Astrocyte of the spinal cord (primary cell): ENCODE data around the gene HIGD1B.
A peak's percentile ranks its signal among the peaks of the same experiment; 100 is the strongest.

ENCODE experiments used
- DNase-seq: peaks from one replicate; pipeline ENCODE4 v3.0.0; 2011; ENCODE audit warnings: low read depth, low spot score
- H3K4me3 ChIP-seq: 2 replicates; pipeline ENCODE4 v1.5.1; 2011; ENCODE audit warnings: low read depth, mild to moderate bottlenecking, low read length, moderate library complexity
- in situ Hi-C: cut with HindIII; loops from 2 replicates; pipeline ENCODE4 v1.10.0; 2017; ENCODE audit warnings: low sequenced_read_pairs
- TF ChIP-seq, protein P1 (sequence below): IDR thresholded peaks from 2 replicates; pipeline ENCODE4 v1.5.1; 2012; ENCODE audit warnings: low read depth, mild to moderate bottlenecking, low read length, inconsistent platforms

Gene HIGD1B

DNA sequence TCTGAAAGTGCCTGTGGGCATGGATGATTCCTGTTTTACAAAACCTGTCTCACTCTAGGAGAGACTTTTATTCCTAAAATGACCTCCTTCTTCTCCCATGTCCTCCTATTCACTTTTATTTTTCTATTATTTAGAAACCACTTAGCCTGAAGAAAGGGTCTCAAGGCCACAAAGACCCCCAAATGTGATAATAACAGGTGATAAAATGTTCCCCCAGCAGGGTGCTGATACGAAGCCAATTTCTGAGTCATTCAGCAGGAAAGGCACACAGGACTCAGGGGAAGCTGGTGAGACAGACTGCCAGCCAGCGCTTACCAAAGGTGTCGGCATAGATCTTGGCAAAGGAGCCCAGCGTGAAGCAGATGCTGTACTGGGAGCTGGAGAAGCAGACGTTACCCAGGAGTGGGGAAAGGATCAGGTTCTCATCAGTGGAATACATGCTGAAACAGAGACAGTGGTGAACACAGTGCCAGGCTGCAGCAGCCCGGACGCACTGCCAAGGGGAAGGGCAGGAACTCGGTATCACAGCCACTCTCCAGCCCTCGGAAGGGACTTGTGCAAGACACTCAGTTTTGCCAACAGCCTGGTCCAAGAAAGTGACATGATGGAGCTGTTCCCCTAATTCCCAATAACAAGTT lies 24.6 kb downstream of the HIGD1B start:
- in situ Hi-C loops: no loop called here
- TF ChIP-seq, protein P1, sequence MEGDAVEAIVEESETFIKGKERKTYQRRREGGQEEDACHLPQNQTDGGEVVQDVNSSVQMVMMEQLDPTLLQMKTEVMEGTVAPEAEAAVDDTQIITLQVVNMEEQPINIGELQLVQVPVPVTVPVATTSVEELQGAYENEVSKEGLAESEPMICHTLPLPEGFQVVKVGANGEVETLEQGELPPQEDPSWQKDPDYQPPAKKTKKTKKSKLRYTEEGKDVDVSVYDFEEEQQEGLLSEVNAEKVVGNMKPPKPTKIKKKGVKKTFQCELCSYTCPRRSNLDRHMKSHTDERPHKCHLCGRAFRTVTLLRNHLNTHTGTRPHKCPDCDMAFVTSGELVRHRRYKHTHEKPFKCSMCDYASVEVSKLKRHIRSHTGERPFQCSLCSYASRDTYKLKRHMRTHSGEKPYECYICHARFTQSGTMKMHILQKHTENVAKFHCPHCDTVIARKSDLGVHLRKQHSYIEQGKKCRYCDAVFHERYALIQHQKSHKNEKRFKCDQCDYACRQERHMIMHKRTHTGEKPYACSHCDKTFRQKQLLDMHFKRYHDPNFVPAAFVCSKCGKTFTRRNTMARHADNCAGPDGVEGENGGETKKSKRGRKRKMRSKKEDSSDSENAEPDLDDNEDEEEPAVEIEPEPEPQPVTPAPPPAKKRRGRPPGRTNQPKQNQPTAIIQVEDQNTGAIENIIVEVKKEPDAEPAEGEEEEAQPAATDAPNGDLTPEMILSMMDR: no peak
- peak; percentile 18 for DNase-seq

DNA sequence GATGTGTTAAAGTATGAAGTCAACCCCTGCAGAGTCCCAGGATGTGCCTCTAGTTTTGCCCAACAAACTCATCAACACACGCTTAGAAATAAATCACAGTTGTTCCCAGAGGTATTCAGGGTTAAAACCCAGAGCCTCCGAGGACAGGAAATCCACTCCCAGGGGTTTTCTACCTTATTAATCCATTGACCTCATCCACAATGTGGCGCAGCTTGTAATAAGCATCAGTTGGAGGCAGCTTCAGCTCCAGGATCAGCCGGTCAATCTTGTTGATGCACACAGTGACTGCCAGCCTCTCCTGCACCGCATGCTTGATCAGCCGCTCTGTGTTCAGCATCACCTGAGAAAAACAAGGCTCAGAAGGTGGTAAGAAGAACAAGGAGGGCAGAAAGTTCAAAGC lies 28.1 kb downstream of the HIGD1B start:
- no peak overlapping the region for H3K4me3 ChIP-seq
- no peak for DNase-seq
- TF ChIP-seq, protein P1: no peak
- in situ Hi-C loops: no loop called here

More for the DNA sequence above, 24.6 kb downstream of the HIGD1B start:
- H3K4me3 ChIP-seq: no peak overlapping the region

DNA sequence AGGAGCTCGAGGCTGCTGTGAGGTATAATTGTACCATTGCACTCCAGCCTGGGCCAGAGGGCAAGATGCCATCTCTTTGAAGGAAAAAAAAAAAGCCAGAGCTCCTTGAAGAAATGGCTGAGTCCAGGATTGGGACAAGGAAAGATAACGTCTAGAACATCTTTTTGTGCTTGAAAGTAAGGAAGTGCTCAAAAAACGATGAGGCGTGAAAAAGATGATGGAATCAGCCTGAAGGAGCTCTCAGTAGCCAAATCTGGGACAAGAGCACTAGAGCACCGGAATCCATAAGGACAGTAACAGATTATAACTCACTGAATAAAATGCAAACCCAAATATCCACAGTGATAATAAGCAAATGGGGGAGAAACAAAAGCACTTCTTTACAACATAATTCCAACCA lies 29.4 kb downstream of the HIGD1B start:
- DNase-seq: no peak
- H3K4me3 ChIP-seq: no peak overlapping the region
- TF ChIP-seq, protein P1: no peak
- in situ Hi-C loops: no loop called here

DNA sequence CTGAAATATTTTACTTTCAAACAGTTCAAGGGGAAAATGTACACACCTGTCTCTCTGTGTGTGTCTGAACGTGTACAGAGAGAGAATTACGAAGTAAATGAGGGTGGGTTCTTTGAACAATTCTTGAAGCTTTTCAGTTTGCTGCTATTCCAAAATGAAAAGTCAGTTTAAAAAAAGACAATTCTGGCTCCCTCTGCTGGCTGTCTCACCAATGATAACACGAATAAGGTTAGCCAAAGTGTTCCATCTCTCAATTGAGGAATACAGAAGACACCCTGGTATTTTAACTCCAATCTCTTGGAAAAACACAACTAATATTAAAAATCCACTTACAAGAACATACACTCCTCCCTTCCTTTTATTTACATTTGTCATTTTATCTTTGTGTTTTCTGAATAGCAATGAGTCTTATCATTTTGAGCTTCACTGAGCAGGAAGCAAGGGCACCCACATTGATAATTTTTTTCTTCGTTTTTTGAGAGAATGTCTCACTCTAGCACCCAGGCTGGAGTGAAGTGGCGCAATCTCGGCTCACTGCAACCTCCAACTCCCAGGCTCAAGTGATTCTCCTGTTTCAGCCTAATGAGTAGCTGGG lies 31.0 kb downstream of the HIGD1B start:
- H3K4me3 ChIP-seq: no peak overlapping the region
- in situ Hi-C loops: no loop called here
- TF ChIP-seq, protein P1: peak; percentile 60
- DNase-seq: peak; percentile 34

DNA sequence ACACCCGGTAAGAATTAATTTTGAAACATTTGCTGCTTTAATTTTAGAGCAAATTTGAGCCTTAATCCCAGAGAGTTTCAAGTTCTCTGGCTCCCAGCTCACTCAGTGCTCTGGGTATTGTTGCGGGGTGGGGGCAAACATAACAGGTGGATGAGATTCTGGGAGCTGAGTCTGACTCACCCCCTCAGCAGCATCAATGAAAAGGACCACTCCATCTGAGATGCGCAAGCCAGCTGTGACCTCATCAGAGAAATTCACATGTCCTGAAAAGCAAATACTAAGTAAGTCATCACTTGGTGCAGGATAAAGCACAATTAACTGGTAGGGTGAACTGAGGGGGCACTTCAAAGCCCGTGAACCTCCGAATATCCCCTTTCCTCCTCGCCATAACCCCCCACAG lies 31.7 kb downstream of the HIGD1B start:
- H3K4me3 ChIP-seq: no peak overlapping the region
- in situ Hi-C loops: no loop called here
- TF ChIP-seq, protein P1: no peak
- DNase-seq: no peak

DNA sequence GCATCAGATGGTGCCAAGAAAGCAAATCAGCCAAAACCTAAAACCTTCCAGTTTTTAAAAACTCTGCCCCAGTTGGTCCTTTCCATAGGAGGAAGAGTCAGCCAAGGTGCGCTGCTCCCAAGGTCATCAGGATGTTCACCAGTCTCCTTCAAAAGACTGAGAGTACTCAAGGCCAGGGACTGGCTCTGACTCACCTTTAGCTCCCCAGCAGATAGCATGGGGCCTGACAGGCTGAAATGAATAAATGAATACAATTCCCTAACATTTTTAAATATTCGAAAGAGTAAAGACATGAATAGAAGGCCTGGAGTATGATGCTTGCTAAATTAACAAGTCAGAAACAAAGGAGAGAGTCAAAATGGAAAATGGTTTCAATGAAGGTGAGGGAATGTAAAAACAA lies 32.4 kb downstream of the HIGD1B start:
- H3K4me3 ChIP-seq: no peak overlapping the region
- TF ChIP-seq, protein P1: no peak
- in situ Hi-C loops: no loop called here
- DNase-seq: no peak
